ENCODE results near the gene ASB7. TPM values are rescaled to one million over a fixed set of nuclear protein-coding genes. Genes with fewer than 3 reads are reported as not detected.
"Not testable (repeated sequence)": the region's sequence is repeated elsewhere in the genome, so short reads cannot be mapped to it uniquely, and the experiment has no call there.

The ASB7 gene
- total RNA-seq, 6 donors from 2014 or later: 11.7 to 19.8 (median 14.2) TPM

DNA sequence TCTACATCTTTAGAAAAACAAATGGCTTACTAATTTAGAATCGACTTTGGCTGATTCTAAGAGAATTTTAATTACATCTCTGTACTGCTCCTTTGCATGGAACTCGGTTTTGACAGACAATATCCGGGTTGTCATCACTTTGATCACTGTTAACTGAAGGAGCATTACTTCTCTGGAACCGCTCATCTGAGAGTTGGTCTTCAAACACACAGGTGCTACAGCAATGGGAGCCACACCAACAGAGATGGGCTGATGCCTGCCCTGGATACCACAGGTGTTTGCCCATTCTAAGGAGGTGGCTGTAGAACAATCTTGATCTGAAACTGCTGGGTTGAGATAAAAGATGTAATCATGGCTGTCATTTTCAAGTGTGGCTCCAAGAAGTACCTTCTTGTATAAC is 22.0 kb upstream of the ASB7 start:
- Histone ChIP-seq H3K36me3 (no peaks in the 10 kb centered on the region), H3K4me3 (no peak overlapping the region), H3K27me3 (no peaks in the 10 kb centered on the region), H3K9me3 (no peaks in the 10 kb centered on the region), H3K27ac (no peak overlapping the region), H3K4me1 (no peaks in the 10 kb centered on the region)
- 90 to 94% methylated on average over 4 of the region's 4 CpGs for WGBS, 2 donors
- no peak for TF ChIP-seq POLR2AphosphoS5 (IDR thresholded peaks at IDR 0.05)
- ATAC-seq (ENCODE audit: low FRiP score in 2 of 2) (no peak), DNase-seq (no peak)

DNA sequence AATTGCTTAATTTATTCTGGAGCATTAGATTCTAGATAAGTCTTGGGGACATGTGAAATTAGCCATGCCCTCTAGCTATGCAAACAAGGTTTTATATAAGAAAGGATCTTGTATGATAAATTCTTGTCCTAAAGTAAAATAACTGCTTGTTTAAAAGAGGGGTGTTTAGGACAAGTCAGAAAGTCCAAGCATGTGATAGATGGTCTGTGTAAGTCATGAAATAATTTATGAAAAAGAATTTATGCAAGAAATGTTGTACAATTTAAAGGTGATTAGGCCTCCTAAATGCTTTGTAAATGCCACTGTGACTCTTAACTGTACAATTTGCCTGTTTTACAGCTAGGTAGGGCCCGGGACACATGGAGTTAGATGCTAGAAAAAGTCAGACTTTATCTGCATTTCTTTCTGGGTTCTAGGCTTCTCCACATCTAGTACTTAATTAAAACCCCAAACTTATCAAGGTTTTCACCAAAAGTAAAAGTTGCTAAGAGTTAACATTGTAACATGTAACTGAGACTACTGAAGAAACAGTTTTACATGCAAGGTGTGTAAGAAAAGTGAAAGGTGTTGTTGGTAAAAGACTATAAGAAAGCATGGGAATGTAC is 13.6 kb upstream of the ASB7 start:
- Histone ChIP-seq H3K9me3 (peaks cover 0 to 16% (median 10%) of the 10 kb centered on the region in 4 donors), H3K36me3 (no peaks in the 10 kb centered on the region), H3K4me1 (no peaks in the 10 kb centered on the region), H3K27ac (no peak overlapping the region), H3K27me3 (no peaks in the 10 kb centered on the region), H3K4me3 (no peak overlapping the region)
- TF ChIP-seq EP300 (IDR thresholded peaks at IDR 0.05) (no peak), POLR2A (IDR thresholded peaks at IDR 0.05) (no peak), POLR2AphosphoS5 (IDR thresholded peaks at IDR 0.05) (no peak)
- TF ChIP-seq, protein P1, sequence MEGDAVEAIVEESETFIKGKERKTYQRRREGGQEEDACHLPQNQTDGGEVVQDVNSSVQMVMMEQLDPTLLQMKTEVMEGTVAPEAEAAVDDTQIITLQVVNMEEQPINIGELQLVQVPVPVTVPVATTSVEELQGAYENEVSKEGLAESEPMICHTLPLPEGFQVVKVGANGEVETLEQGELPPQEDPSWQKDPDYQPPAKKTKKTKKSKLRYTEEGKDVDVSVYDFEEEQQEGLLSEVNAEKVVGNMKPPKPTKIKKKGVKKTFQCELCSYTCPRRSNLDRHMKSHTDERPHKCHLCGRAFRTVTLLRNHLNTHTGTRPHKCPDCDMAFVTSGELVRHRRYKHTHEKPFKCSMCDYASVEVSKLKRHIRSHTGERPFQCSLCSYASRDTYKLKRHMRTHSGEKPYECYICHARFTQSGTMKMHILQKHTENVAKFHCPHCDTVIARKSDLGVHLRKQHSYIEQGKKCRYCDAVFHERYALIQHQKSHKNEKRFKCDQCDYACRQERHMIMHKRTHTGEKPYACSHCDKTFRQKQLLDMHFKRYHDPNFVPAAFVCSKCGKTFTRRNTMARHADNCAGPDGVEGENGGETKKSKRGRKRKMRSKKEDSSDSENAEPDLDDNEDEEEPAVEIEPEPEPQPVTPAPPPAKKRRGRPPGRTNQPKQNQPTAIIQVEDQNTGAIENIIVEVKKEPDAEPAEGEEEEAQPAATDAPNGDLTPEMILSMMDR (IDR thresholded peaks at IDR 0.05): no peak
- no peak for DNase-seq
- WGBS, 2 donors: 85 to 92% methylated on average over 1 of the region's 1 CpG
- no peak for ATAC-seq (ENCODE audit: low FRiP score in 2 of 2)

DNA sequence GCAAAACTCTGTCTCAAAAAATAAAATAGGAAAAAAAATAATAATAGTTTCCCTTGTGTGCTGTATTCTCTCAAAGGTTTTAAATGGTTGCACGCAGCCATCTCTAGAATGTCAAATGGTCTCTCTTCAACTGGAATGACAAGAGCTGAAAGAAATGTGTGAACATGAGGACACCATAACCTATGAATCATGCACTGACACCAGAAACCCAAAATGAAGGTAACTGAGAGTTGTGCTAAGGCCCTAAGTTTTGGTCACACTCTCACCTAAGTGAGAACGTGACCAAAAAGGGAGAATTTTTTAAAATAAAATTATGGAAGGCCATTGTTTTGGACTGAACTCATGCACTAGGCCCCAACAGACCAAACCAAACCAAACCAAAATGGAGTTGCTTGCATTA is 11.2 kb upstream of the ASB7 start:
- not testable (repeated sequence) for DNase-seq; H3K4me1 ChIP-seq; ATAC-seq (ENCODE audit: low FRiP score in 2 of 2); H3K27me3 ChIP-seq; H3K4me3 ChIP-seq; H3K36me3 ChIP-seq; H3K27ac ChIP-seq
- peaks cover 0 to 16% (median 10%) of the 10 kb centered on the region in 4 donors for H3K9me3 ChIP-seq
- 89 to 97% methylated on average over 2 of the region's 2 CpGs for WGBS, 2 donors

DNA sequence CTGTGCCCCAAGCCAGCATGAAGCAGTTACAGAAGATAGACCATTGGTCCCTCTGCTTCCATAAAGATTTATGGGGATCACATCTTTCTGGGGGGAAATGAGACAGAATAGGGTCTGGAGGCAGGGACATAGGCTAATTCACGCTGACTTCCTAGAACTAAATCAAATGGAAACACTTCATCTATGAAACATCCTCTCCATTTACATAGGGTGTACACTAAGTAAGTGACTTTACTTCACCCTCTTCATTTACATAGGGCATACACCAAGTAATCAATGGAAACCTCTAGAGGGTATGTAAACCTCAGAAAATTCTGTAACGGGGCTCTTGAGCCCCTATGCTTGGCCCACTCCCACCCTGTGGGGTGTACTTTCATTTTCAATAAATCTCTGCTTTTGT is 10.6 kb upstream of the ASB7 start:
- no peak overlapping the region for H3K27ac ChIP-seq
- no peaks in the 10 kb centered on the region for H3K27me3 ChIP-seq
- H3K4me1 ChIP-seq: peaks cover 0 to 14% (median 6%) of the 10 kb centered on the region in 4 donors
- peaks cover 0 to 16% (median 10%) of the 10 kb centered on the region in 4 donors for H3K9me3 ChIP-seq
- no peak overlapping the region for H3K4me3 ChIP-seq
- H3K36me3 ChIP-seq: no peaks in the 10 kb centered on the region
- no peak for TF ChIP-seq POLR2AphosphoS5 (IDR thresholded peaks at IDR 0.05)
- TF ChIP-seq POLR2A (IDR thresholded peaks at IDR 0.05): no peak
- TF ChIP-seq, protein P1 (IDR thresholded peaks at IDR 0.05): no peak
- TF ChIP-seq EP300 (IDR thresholded peaks at IDR 0.05): no peak
- 67 to 68% methylated on average over 2 of the region's 2 CpGs for WGBS, 2 donors
- ATAC-seq (ENCODE audit: low FRiP score in 2 of 2) (no peak), DNase-seq (no peak)

DNA sequence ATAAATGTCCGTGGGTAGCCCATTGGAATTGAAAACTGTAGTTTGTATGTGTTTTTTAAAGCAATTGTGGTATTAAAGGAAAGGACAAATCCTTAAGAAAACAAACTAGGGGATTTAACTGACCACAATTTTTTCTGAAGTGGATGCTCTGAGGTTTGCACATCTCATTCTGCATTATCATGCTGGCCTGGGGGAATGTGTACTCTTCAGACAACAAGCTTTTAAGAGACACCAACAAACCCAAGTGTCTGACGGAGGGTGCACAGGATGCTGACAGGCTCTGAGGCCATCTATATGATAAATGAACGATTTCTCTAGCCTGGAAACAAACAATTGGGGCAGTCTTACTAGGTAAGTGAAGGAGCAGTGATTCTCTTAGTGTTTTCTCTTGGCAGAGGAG is 9.5 kb upstream of the ASB7 start:
- Histone ChIP-seq H3K27ac (no peak overlapping the region), H3K4me3 (no peak overlapping the region), H3K9me3 (peaks cover 0 to 15% (median 9%) of the 10 kb centered on the region in 4 donors), H3K27me3 (no peaks in the 10 kb centered on the region), H3K36me3 (no peaks in the 10 kb centered on the region), H3K4me1 (peaks cover 0 to 15% (median 6%) of the 10 kb centered on the region in 4 donors)
- TF ChIP-seq EP300 (IDR thresholded peaks at IDR 0.05): no peak
- TF ChIP-seq POLR2A (IDR thresholded peaks at IDR 0.05): no peak
- TF ChIP-seq, protein P1 (IDR thresholded peaks at IDR 0.05): no peak
- no peak for TF ChIP-seq POLR2AphosphoS5 (IDR thresholded peaks at IDR 0.05)
- WGBS, 2 donors: 82 to 93% methylated on average over 3 of the region's 3 CpGs
- no peak for DNase-seq
- ATAC-seq (ENCODE audit: low FRiP score in 2 of 2): no peak

DNA sequence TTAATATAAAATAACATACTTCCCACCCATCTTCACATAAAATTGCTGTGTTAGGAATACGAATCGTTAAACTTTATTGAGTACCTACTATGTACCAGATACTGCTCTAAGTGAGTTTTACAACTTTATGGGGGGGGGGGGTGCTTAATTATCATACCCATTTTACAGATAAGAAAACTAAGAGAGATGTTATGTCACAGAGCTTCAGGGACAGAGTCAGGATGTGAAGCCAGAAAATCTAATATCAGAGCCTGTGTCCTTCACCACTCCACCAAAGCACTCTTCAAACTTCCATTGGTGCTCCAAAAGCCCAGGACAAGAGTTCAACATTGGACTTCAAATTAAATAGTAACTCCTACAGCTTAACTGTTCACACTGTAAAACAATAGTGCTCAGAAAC is 9.0 kb upstream of the ASB7 start:
- Histone ChIP-seq H3K9me3 (peaks cover 0 to 13% (median 7%) of the 10 kb centered on the region in 4 donors), H3K27ac (no peak overlapping the region), H3K4me3 (no peak overlapping the region), H3K4me1 (peaks cover 0 to 15% (median 6%) of the 10 kb centered on the region in 4 donors), H3K27me3 (no peaks in the 10 kb centered on the region), H3K36me3 (no peaks in the 10 kb centered on the region)
- 98% methylated on average over 2 of the region's 2 CpGs for WGBS, 2 donors
- TF ChIP-seq, protein P1 (IDR thresholded peaks at IDR 0.05): no peak
- TF ChIP-seq POLR2A (IDR thresholded peaks at IDR 0.05) (no peak), EP300 (IDR thresholded peaks at IDR 0.05) (no peak), POLR2AphosphoS5 (IDR thresholded peaks at IDR 0.05) (no peak)
- ATAC-seq (ENCODE audit: low FRiP score in 2 of 2): no peak
- no peak for DNase-seq
